HG03025 (cell line): ENCODE measurements around the gene HOXB4.

ENCODE experiments used
- ATAC-seq: cut with Tn5 transposase; IDR thresholded peaks from one replicate; pipeline ENCODE4 v1.9.1; 2021; ENCODE audit warnings: mild to moderate bottlenecking, moderate library complexity; ENCODE audit not compliant: unreplicated experiment, low FRiP score

Gene HOXB4

GRCh38 chr17:48561884-48562810, 16.0 kb downstream of the HOXB4 start:
- no peak for ATAC-seq

- ATAC-seq: no peak
These were observed 18.0 kb downstream of the HOXB4 start for GRCh38 chr17:48559840-48560817.

DNA sequence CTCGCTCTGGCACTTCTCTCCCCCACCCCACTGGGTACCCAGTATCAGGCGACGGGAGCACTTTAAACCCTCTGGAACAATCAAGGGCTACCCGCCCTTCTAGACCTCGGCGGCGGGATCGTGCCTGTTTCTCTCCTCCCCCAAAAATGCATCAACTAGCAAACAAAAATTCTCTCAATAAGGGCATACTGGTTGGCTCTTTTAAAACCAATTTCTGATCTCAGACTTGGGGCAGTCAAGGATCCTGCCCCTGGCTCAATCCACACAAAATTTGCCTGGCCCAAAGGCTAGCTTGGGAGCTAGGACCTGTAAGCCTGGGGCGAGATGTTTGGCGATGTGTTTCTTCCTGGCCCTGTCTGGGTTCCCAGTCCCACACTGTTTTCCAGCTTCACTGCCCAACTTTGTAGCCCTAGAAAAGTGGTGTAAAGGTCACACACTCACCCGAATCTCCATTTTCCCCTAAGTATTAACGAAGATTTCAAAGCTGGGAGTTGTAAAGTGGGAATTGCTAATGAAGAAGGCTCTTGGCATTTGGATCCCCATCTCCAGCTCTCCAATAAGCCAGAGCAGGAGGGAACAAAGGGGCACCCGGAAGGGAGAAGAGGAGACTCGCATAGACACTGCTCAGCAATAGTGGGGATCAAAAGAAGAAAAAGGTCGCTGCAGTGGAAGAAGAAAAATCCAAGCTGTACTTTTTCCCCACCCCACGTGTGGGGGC, 18.9 kb downstream of the HOXB4 start:
- ATAC-seq: no peak

GRCh38 chr17:48558831-48559121, 19.4 kb downstream of the HOXB4 start:
- no peak for ATAC-seq

DNA sequence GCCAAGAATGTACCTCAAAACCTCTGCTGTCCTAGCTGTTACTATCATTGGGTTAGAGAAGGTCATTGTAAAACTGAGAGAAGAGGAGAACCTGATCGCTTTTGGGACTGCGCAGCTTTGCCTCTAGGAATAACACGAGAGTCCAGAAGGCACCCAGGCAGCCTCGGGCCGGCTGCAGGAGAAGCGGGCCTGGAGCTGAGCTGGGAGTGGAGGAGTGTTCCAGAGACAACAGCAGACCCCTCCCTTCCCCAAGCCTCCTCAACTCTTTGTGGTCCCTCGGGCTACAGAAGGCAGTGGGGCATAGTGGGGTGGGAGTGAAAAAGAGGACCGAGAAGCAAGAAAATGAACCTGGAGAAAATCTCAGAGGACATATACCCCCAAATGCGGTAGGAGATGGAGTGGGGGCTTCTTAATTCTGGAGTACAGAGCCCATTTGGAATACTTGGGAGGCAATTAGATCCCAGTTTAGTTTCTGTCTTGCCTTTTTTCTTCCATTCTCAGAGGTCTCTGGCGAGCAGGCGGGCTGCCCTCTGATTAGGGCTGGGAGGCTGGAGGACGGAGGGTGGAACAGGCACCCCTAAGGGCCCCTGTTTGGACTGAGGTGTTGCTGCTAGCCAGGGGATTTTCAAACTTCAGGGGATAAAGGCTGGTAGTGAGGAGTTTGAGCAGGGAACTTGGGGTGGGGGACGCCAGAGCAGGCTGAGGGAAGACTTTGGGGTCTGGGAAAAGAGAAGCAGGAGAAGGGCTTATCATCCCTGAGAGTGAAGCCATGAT, 19.9 kb downstream of the HOXB4 start:
- ATAC-seq: no peak

DNA sequence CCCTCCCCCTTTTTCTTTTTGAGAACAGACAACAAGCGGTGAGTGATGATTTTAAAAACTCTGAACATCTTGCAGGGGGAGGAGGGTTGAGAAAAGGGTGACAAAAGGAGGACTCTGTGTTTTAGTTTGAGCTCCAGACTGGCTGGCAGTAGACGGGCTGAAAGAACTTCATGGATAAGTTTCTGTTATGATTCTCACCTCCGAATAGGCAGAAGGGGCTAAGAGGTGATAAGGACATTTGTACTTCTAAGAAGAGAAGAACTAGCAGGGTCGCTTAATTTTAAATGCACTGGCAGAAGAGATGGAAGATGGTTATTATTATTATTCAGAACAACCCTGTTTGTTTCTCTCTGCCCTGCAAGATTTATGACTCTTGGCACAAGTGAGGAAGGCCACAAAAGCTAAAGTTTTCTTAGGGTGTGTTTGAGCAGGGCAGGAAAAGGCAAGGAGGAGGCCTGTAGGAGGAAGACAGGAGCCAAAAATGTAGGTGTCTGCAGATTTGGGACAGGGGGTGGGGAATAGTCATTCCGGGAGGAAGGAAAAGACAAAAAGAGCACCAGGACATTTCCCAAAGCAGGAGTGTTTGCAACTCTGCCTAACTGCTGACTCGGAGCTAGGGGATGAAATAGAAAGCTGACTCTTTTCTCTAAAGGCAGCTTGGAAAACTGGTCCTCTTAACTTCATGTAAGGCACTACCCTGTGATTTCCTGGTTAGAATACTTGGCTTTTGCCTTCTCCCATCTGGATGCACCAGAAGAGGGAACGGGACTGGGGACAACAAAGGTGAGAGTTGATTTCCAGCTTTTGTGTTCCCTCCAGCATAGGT, 21.4 kb downstream of the HOXB4 start:
- ATAC-seq: no peak

GRCh38 chr17:48556229-48556575, 21.9 kb downstream of the HOXB4 start:
- no peak for ATAC-seq

DNA sequence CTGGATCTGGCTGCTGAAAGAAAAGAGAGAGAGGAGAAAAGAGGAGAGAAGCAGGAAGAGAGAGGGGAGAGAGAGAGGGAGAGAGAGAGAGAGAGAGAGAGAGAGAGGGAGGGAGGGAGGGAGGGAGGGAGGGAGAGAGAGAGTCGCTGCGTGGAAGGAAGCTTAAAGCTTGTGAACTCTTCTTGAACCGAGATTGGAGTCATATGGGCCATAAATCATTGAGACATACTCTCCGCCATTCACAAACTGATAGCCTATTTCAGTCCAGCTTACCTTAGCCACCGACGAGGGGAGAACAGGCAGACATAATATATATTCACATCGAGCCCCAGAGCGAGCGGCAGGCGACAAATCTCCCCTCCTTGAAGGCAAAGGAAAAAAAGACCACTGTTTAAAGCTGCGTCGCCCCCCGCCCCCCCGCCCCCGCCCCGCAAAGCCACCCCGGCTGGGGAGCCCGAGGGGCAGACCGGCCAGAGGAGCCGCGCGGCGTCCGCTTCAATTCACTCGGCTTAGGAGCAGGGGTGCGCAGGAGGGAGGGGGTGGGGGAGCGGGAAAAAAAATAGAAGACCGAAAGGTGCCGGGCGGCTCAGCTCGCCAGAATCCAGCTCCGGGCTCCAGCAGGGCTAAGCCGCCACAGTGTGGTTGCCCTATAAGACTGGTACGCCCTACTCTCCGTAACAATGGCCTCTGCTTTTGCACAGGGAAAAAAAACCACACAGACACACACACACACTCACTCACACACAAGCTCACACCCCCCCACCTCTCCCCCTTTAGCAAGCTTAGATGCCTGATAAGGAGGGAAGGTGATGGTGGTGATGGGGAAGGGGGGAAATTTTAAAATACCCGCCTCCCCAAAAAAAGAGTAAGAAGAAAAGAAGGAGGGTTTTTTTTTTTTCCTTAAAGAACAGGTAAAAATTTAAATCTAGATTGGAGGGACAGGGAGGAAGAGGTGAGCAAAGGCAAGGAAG, 22.6 kb downstream of the HOXB4 start:
- no peak for ATAC-seq

DNA sequence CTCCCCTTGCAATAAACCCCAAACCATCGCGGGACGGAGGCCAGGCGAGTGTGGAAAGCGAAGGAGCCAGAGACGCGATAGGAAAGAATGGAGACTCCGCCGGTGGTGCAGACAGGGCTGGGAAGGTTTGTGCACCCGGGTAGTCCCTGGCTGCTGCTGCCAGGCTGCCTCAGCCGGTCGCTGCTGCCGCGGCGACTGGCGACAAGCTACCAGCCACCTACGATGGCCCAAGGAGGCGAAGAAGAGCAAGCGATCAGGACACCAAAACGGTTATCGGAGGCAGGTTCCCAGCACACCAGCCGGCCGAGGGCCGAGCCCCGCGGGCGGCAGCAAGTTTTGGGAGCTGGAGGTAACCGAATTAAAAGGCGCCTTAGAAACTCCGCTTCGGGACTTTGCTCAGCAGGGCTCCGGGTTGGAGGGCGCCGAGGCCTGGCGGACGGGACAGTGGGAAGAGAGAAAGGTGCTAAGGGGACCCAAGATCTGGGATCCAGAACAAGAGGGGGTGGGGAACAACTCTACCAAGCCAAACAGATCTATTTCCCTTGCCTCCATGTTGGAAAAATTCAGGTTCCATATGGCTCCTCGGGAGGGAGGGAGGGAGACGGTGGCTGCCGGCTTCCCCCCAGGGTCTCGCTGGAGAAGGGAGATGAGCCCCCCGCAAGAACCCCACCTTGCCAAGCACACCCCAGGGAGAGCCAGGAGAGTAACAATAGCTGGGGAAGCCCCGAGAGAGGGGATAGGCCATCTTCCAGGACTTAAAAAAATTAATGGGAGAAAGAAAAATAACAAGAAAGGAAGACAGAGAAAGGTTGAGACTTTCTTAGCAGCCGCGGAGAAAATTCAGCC, 23.5 kb downstream of the HOXB4 start:
- ATAC-seq: no peak

- no peak for ATAC-seq
These were observed 24.3 kb downstream of the HOXB4 start for GRCh38 chr17:48553826-48554225.

GRCh38 chr17:48553190-48553547, 25.0 kb downstream of the HOXB4 start:
- no peak for ATAC-seq

DNA sequence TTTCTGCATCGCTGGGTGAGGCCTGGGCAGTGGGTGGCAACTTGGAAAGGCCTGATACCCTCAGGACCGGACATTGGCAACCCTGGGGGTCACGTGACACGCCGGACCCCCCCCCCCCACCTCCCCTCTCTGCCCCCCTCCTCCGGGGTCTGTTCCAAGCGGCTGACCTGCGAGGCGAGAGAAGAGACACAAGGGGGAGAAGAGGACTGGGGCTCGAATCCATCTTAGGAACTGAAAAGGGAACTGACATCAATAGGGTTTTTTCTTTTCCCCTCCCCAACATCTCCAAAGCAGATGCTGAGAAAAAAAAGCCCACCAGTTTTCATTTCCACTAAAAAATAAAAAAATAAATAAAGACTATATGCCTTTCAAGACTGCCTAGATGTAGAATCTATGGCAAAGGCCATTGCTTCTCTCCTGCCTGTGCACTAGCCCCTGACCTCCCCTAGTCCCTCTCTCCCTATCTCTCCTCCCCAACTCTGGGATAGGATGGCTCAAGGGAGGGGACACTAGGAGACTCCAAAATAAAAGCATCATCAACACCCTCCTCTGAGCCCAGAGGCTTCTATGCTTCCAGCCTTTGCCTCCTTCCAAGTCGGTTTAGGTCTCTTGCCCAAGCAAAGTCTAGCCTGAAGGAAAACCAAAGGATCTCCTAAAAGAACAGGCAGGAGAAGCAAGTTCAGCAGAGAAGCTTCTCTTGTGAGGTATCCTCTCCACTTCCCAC, 25.5 kb downstream of the HOXB4 start:
- ATAC-seq: no peak

DNA sequence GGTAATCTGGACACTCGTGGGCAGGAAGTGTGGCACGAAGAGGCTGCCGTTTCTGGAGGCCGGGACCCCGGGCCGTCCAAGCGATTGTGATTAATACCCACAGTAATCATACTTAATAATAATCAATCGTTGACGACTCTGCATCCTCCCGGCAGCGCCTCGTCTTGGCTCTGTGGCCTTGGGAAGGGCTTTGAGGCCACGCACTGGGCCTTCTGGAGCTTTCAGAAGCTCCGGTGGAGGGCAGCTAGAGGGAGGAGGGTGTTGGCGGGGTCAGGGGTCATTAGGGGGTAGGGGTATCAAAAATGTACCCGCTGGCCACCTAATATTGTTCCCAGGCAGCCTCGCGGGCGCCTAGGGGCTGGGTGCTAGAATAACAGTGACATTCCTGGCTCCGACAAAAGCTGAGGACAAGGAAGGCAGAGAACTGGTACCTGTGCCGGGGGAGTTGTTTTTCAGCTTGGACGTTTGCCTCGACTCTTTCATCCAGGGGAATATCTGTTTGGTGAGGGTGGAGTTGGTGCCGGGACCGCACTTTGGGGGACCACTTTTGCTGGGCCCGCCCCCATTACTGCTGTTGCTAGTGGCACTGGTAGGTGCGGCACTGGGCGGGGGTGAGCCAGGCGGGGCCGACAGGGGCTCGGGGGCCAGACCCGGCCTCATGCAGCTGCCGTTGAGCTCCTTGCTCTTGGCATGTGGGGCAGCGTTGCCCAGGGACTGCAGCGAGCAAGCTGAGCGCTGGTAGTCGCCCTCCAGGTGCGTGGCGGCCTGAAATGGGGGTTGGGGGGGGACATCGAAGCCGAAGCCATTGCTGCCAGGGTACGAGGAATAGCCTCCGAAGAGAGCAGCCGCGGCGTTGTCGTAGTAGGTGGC, 26.3 kb downstream of the HOXB4 start:
- ATAC-seq: no peak

DNA sequence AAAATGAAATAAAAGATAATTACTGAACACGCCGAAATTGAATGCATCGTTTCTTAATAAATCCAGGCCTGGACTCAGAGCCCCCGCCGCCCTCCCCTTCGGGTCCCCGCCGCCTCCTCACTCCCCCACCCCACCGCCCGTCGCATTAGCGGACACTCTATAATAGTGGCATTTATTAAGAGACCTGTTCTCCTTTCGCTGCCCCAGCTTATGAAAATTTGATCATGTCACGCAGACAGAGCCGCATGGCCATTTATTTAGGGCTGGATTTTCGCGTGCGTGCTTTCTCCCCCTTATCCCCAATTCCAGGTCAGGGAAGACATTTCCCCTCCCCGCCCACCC, 27.0 kb downstream of the HOXB4 start:
- ATAC-seq: no peak

DNA sequence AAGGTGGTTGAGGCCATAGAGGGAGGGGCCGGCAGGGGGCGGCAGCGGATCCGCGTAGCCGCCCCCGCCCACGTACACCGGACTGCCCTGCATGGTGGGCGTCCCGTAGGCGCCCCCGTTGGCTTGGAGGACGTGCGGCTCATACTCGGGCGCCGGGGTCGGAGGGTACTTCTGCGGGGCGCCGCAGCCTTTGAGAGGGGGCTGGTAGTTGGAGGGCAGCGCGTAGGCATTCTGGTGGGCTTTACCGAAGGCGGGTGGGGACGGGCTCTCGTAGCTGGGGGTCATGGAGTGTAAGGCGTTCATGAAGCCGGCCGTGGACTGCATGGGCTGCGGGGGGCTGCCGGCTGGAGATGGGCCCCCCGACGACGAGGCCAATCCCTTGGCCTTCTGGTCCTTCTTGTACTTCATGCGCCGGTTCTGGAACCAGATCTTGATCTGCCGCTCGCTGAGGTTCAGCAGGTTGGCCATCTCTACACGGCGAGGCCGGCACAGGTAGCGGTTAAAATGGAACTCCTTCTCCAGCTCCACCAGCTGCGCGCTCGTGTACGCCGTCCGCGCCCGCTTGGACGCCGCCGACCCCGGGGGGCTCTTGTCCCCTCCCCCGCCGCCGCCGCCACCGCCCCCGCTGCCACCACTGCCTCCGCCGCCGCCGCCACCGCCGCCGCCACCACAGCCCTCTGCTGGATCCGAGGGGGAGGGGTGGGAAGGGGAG, 27.5 kb downstream of the HOXB4 start:
- no peak for ATAC-seq
